ENCODE data around the gene PRR35. TPM values are rescaled to one million over a fixed set of nuclear protein-coding genes. Genes with fewer than 3 reads are reported as not detected.

PRR35 gene
- total and polyA plus RNA-seq, 2 of the 4 experiments (the other 2 are of a cell fraction): not detected

- Histone ChIP-seq H3K27ac (ENCODE audit: insufficient read depth, low read length) (peak overlapping the region; percentile 92), H4K91ac (ENCODE audit: insufficient read depth, low read depth, low read length) (peak overlapping the region; percentile 88), H3K36me3 (ENCODE audit: control insufficient read depth, insufficient read depth, low read length) (peaks cover 8% of the 10 kb centered on the region; the same call in 1 of the 2 replicates), H2BK15ac (ENCODE audit: low read depth, low read length) (no peak overlapping the region; the same call in 2 of the 3 replicates), H3K4me2 (ENCODE audit: low read depth, low read length) (peak overlapping the region; percentile 96), H3K4me3 (ENCODE audit: insufficient read depth, low read depth, low read length) (peak overlapping the region; percentile 89), H2AK5ac (ENCODE audit: low read depth, low read length) (peak overlapping the region; percentile 79), H2BK120ac (ENCODE audit: low read depth, low read length) (no peak overlapping the region; the same call in 1 of the 2 replicates), H3K4ac (ENCODE audit: low read depth, low read length) (peak overlapping the region; percentile 52), H3K14ac (replicated peaks; ENCODE audit: low read depth, low read length) (peak overlapping the region; percentile 94), H4K20me1 (ENCODE audit: insufficient read depth, low read length) (peaks cover 82% of the 10 kb centered on the region), H3K9me1 (ENCODE audit: insufficient read depth, low read length) (no peaks in the 10 kb centered on the region; the same call in 1 of the 2 replicates), H2AFZ (replicated peaks; ENCODE audit: low read length, poor library complexity) (peak overlapping the region; percentile 85), H2BK5ac (ENCODE audit: low read depth, low read length, poor library complexity, severe bottlenecking) (peak overlapping the region; percentile 88), H3K56ac (ENCODE audit: extremely low read depth, insufficient read depth, low read length) (peak overlapping the region; percentile 61; the same call in 1 of the 2 replicates), H2AK9ac (replicated peaks; ENCODE audit: low read depth, low read length, poor library complexity) (peak overlapping the region; percentile 100), H4K8ac (ENCODE audit: low read depth in 2 of 2, low read length in 2 of 2) (peak overlapping the region in 1 of 2 experiments; percentile 55; a peak in 2 of 4 replicates), H3K27me3 (ENCODE audit: control insufficient read depth, insufficient read depth, low read length) (no peaks in the 10 kb centered on the region), H3K9me3 (ENCODE audit: control insufficient read depth, insufficient read depth, low read length) (no peaks in the 10 kb centered on the region), H4K5ac (ENCODE audit: low read depth, low read length) (0 out of 2 replicates have a peak overlapping the region, but pooled peaks have one; percentile 5), H3K79me1 (ENCODE audit: low read depth in 1 of 2, low read length in 2 of 2) (peaks cover 8 to 60% of the 10 kb centered on the region in 2 experiments; a peak in 2 of 4 replicates), H3K9ac (ENCODE audit: low read depth, low read length) (peak overlapping the region; percentile 68), H3K23ac (ENCODE audit: low read depth, low read length) (peak overlapping the region; percentile 43), H2BK20ac (ENCODE audit: low read depth, low read length) (no peak overlapping the region), H3K18ac (ENCODE audit: low read depth, low read length) (no peak overlapping the region), H3K4me1 (ENCODE audit: control insufficient read depth, insufficient read depth, low read length) (peaks cover 21% of the 10 kb centered on the region)
- ChIA-PET CTCF (no interaction called here), POLR2A (ENCODE audit: unreplicated experiment) (no interaction called here)
- DNase-seq: no peak
- BruUV-seq (replicated peaks): no TSS peak
- intact Hi-C loops (cut with micrococcal nuclease): loop anchor here (5.0 kb wide), 2 partner anchors 108 to 127 kb away; partner anchors contain the start of genes DECR2 and METTL26
- in situ Hi-C loops (cut with MboI; ENCODE audit: low sequenced_read_pairs): no loop called here
- WGBS, 2 experiments (ENCODE audit: extremely low coverage in 2 of 2, insufficient read length in 1 of 2): 71% methylated on average over 9 of the region's 12 CpGs; no CpG with 5 or more reads in 1 of the 2 experiments
- ATAC-seq (ENCODE audit: low read depth): no peak
- dilution Hi-C loops (cut with HindIII; ENCODE audit: low sequenced_read_pairs, unreplicated experiment): no loop called here
- TF ChIP-seq RAD21 (IDR thresholded peaks at IDR 0.05; ENCODE audit: low read length): no peak
- TF ChIP-seq FOS (IDR thresholded peaks at IDR 0.05; ENCODE audit: low read depth, low read length): no peak
- no peak for TF ChIP-seq MAFK (IDR thresholded peaks at IDR 0.05; ENCODE audit: low read depth, low read length)
- TF ChIP-seq POLR2A (IDR thresholded peaks at IDR 0.05; ENCODE audit: low read depth, low read length): no peak
- no peak for TF ChIP-seq NFE2L2 (IDR thresholded peaks at IDR 0.05; ENCODE audit: low read depth, low read length)
- no peak for TF ChIP-seq CHD1 (IDR thresholded peaks at IDR 0.05; ENCODE audit: low read depth, low read length)
- no peak for TF ChIP-seq RFX5 (IDR thresholded peaks at IDR 0.05; ENCODE audit: low read depth, low read length)
- TF ChIP-seq, protein P1, sequence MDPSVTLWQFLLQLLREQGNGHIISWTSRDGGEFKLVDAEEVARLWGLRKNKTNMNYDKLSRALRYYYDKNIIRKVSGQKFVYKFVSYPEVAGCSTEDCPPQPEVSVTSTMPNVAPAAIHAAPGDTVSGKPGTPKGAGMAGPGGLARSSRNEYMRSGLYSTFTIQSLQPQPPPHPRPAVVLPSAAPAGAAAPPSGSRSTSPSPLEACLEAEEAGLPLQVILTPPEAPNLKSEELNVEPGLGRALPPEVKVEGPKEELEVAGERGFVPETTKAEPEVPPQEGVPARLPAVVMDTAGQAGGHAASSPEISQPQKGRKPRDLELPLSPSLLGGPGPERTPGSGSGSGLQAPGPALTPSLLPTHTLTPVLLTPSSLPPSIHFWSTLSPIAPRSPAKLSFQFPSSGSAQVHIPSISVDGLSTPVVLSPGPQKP (IDR thresholded peaks at IDR 0.05; ENCODE audit: borderline replicate concordance, low read depth, low read length): no peak
- TF ChIP-seq CEBPB (IDR thresholded peaks at IDR 0.05; ENCODE audit: low read depth, low read length): no peak
- no peak for TF ChIP-seq MAZ (IDR thresholded peaks at IDR 0.05; ENCODE audit: borderline replicate concordance, low read depth, low read length)
- TF ChIP-seq RCOR1 (IDR thresholded peaks at IDR 0.05; ENCODE audit: insufficient replicate concordance, low read length): no peak
- TF ChIP-seq MXI1 (IDR thresholded peaks at IDR 0.05; ENCODE audit: borderline replicate concordance, low read depth, low read length): no peak
- no peak for TF ChIP-seq SMC3 (IDR thresholded peaks at IDR 0.05; ENCODE audit: low read depth, low read length)
- no peak for TF ChIP-seq CTCF (conservative IDR thresholded peaks at IDR 0.05; ENCODE audit: low read depth, low read length)
- TF ChIP-seq, protein P2, sequence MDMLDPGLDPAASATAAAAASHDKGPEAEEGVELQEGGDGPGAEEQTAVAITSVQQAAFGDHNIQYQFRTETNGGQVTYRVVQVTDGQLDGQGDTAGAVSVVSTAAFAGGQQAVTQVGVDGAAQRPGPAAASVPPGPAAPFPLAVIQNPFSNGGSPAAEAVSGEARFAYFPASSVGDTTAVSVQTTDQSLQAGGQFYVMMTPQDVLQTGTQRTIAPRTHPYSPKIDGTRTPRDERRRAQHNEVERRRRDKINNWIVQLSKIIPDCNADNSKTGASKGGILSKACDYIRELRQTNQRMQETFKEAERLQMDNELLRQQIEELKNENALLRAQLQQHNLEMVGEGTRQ (IDR thresholded peaks at IDR 0.05; ENCODE audit: low read depth, low read length): no peak
Observed at GRCh38 chr16:529012-529575, 31.1 kb upstream of the PRR35 start.
